ENCODE results near the gene S1PR2. TPM values are rescaled to one million over a fixed set of nuclear protein-coding genes. Genes with fewer than 3 reads are reported as not detected.

The S1PR2 gene
- total and polyA plus RNA-seq, 9 of the 15 experiments (the other 6 are each of a cell fraction or from before 2014, with no cell fraction given), result 1.5 to 3.9 (median 2.0) TPM

GRCh38 chr19:10270616-10271394 is 39.7 kb upstream of the S1PR2 start, which contains the start of gene ICAM1:
Gene ICAM1, plus strand, starts transcription at chr19:10271120. Its CDS starts 40 bp downstream, at chr19:10271160.
- Histone ChIP-seq H3K9me1 (ENCODE audit: control insufficient read depth, insufficient read depth, low read length) (no peaks in the 10 kb centered on the region), H3K27ac (ENCODE audit: extremely low read depth, low read depth, low read length) (peak within 1 kb of the TSS; percentile 81), H3K4me1 (replicated peaks in 1 of 2; ENCODE audit: control insufficient read depth in 2 of 2, insufficient read depth in 2 of 2, low read length in 2 of 2) (peaks cover 16 to 33% of the 10 kb centered on the region in 2 experiments; a peak in 4 of 5 replicates), H3K9ac (ENCODE audit: insufficient read depth in 1 of 2, low read depth in 2 of 2, low read length in 2 of 2) (peak within 1 kb of the TSS; percentile 73 to 93), H3K9me3 (replicated peaks; ENCODE audit: control insufficient read depth, insufficient read depth, low read depth, low read length) (no peaks in the 10 kb centered on the region), H3K27me3 (ENCODE audit: control insufficient read depth in 2 of 2, insufficient read depth in 2 of 2, low read length in 2 of 2) (no peaks in the 10 kb centered on the region), H3K4me3 (peak within 1 kb of the TSS; percentile 48), H3K36me3 (ENCODE audit: control insufficient read depth, insufficient read depth, low read length) (peaks cover 26% of the 10 kb centered on the region; the same call in 2 of the 3 replicates), H3K79me2 (ENCODE audit: control insufficient read depth, insufficient read depth, low read length) (peaks cover 30% of the 10 kb centered on the region), H2AFZ (ENCODE audit: low read depth, low read length) (peak within 1 kb of the TSS; percentile 91), H3K4me2 (ENCODE audit: insufficient read depth, low read length) (peak within 1 kb of the TSS; percentile 76), H4K20me1 (replicated peaks; ENCODE audit: control insufficient read depth, insufficient read depth, low read length) (no peaks in the 10 kb centered on the region)
- ATAC-seq (peak; percentile 88), DNase-seq (ENCODE audit: extremely low read depth in 1 of 4, low spot score in 3 of 4) (peak; percentile 71 to 92 (median 80)), FAIRE-seq (peak; percentile 92)
- 1% methylated on average over 51 of the region's 51 CpGs for WGBS (ENCODE audit: insufficient coverage, low coverage, missing lambda C conversion rate)
- ChIA-PET CTCF (ENCODE audit: low intra/inter-chr PET ratio) (interaction anchor here (3.9 kb wide), 1 partner anchor 118 kb away, joined by 77 read pairs; no protein-coding TSS in a partner anchor), POLR2A (interaction anchor here (0.6 to 3.7 kb wide), 22 partner anchors 8 to 385 kb away, joined by 3 to 74 read pairs (median 4); partner anchors contain the start of genes FDX2, ICAM4, ICAM5 and PPAN)
- in situ Hi-C loops (cut with MboI), result loop anchor here (5.0 kb wide), 1 partner anchor 116 kb away; no protein-coding TSS in a partner anchor
- BruUV-seq (replicated peaks), result TSS peak; percentile 97
- intact Hi-C loops (cut with micrococcal nuclease), result loop anchor here (1.0 to 2.0 kb wide), 3 partner anchors 18 to 110 kb away; partner anchors contain the start of genes ICAM5, RAVER1 and TYK2
- peak; percentile 23; the same call in 1 of the 2 replicates for TF ChIP-seq TEAD4 (IDR thresholded peaks at IDR 0.05; ENCODE audit: low read length)
- no peak for TF ChIP-seq TEAD4 (CRISPR knock-in tag; IDR thresholded peaks at IDR 0.05; ENCODE audit: borderline replicate concordance)
- TF ChIP-seq MCM5 (IDR thresholded peaks at IDR 0.05; ENCODE audit: low read depth), result no peak
- TF ChIP-seq POLR2A (conservative IDR thresholded peaks at IDR 0.05), result peak; percentile 86
- TF ChIP-seq HEY1 (CRISPR knock-in tag; IDR thresholded peaks at IDR 0.05; ENCODE audit: borderline replicate concordance), result no peak
- TF ChIP-seq, protein P1, sequence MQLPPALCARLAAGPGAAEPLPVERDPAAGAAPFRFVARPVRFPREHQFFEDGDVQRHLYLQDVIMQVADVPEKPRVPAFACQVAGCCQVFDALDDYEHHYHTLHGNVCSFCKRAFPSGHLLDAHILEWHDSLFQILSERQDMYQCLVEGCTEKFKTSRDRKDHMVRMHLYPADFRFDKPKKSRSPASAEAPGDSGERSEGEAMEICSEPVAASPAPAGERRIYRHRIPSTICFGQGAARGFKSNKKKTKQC (CRISPR knock-in tag; IDR thresholded peaks at IDR 0.05), result 0 out of 2 replicates have a peak, but pooled peaks have one; percentile 23
- no peak for TF ChIP-seq SREBF2 (CRISPR knock-in tag; IDR thresholded peaks at IDR 0.05)
- TF ChIP-seq CC2D1A (IDR thresholded peaks at IDR 0.05), result no peak
- peak; percentile 83 to 85 for TF ChIP-seq MNT (conservative IDR thresholded peaks at IDR 0.05)
- peak; percentile 7 for TF ChIP-seq CHD1 (IDR thresholded peaks at IDR 0.05; ENCODE audit: low read length)
- TF ChIP-seq XRCC3 (IDR thresholded peaks at IDR 0.05), result no peak
- no peak for TF ChIP-seq MXI1 (IDR thresholded peaks at IDR 0.05; ENCODE audit: low read depth, low read length)
- TF ChIP-seq, protein P2, sequence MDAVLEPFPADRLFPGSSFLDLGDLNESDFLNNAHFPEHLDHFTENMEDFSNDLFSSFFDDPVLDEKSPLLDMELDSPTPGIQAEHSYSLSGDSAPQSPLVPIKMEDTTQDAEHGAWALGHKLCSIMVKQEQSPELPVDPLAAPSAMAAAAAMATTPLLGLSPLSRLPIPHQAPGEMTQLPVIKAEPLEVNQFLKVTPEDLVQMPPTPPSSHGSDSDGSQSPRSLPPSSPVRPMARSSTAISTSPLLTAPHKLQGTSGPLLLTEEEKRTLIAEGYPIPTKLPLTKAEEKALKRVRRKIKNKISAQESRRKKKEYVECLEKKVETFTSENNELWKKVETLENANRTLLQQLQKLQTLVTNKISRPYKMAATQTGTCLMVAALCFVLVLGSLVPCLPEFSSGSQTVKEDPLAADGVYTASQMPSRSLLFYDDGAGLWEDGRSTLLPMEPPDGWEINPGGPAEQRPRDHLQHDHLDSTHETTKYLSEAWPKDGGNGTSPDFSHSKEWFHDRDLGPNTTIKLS (IDR thresholded peaks at IDR 0.05; ENCODE audit: borderline replicate concordance, low read depth), result peak; percentile 38; the same call in 1 of the 2 replicates
- TF ChIP-seq, protein P3, sequence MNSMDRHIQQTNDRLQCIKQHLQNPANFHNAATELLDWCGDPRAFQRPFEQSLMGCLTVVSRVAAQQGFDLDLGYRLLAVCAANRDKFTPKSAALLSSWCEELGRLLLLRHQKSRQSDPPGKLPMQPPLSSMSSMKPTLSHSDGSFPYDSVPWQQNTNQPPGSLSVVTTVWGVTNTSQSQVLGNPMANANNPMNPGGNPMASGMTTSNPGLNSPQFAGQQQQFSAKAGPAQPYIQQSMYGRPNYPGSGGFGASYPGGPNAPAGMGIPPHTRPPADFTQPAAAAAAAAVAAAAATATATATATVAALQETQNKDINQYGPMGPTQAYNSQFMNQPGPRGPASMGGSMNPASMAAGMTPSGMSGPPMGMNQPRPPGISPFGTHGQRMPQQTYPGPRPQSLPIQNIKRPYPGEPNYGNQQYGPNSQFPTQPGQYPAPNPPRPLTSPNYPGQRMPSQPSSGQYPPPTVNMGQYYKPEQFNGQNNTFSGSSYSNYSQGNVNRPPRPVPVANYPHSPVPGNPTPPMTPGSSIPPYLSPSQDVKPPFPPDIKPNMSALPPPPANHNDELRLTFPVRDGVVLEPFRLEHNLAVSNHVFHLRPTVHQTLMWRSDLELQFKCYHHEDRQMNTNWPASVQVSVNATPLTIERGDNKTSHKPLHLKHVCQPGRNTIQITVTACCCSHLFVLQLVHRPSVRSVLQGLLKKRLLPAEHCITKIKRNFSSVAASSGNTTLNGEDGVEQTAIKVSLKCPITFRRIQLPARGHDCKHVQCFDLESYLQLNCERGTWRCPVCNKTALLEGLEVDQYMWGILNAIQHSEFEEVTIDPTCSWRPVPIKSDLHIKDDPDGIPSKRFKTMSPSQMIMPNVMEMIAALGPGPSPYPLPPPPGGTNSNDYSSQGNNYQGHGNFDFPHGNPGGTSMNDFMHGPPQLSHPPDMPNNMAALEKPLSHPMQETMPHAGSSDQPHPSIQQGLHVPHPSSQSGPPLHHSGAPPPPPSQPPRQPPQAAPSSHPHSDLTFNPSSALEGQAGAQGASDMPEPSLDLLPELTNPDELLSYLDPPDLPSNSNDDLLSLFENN (IDR thresholded peaks at IDR 0.05; ENCODE audit: low read depth in 2 of 2, low read length in 2 of 2), result no peak

All from K562 (cell line).